ENCODE measurements around the gene PDGFD.

PDGFD gene

GRCh38 chr11:103964390-103964789, 199.6 kb downstream of the PDGFD start:
- TF ChIP-seq CTCF (IDR thresholded peaks at IDR 0.05) = no peak

- TF ChIP-seq CTCF (IDR thresholded peaks at IDR 0.05) = no peak
Measured at GRCh38 chr11:103963648-103964047, 200.3 kb downstream of the PDGFD start.

- TF ChIP-seq CTCF (IDR thresholded peaks at IDR 0.05) = no peak
Measured at GRCh38 chr11:103961010-103961409, 202.9 kb downstream of the PDGFD start.

- no peak for TF ChIP-seq CTCF (IDR thresholded peaks at IDR 0.05)
Measured at GRCh38 chr11:103960108-103960507, 203.8 kb downstream of the PDGFD start.

GRCh38 chr11:103959279-103959942, 204.5 kb downstream of the PDGFD start:
- TF ChIP-seq CTCF (IDR thresholded peaks at IDR 0.05) = no peak

GRCh38 chr11:103958475-103959215, 205.3 kb downstream of the PDGFD start:
- no peak for TF ChIP-seq CTCF (IDR thresholded peaks at IDR 0.05)

- no peak for TF ChIP-seq CTCF (IDR thresholded peaks at IDR 0.05)
Measured at GRCh38 chr11:103953797-103954486, 210.0 kb downstream of the PDGFD start.
